ENCODE measurements around the gene ZBP1. TPM values are rescaled to one million over a fixed set of nuclear protein-coding genes. Genes with fewer than 3 reads are reported as not detected.

ZBP1 gene
- total and polyA plus RNA-seq, 11 donors: 0.15 to 1.7 (median 0.31) TPM; not detected in 6

DNA sequence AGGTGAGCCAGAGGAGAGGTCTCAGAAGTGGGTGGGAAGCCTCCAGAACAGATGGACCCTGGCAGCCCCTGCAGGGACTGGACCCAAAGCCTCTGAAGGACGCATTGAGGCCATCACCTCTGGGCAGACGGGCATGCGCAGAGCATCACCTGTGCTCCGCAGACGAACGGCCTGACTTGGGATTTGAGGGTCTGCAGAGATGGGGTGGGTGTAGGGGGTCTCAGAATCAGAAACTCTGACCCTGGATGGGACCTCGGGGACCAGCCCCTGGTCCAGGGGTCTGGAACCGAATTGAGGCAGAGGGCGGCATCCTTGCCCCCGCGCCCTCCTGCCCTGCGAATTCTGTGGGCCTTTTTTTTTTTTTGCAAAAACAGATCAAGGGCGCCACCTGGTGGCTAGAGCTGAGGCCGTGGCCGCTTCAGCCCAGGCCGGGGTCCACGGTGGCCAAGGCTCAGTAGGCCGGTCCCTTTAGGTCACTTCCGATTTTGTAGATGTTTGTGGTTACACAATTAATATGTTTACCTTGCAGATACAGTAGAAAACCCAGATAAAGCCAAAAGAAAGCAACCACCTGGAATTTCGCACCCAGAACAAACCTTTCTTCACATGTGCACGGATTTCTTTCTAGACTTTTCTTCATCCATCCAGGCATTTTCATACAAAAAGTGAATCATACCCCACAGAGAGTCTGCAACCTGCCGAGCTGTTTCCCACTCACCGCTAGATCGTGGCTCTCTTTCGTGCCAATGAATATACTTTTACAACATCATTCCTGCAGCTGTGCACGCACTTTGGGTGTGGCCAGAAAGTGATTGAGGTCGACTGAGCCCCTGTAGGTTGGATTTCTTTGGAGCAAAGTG, 25.9 kb downstream of the ZBP1 start:
- peaks cover 0 to 8% (median 5%) of the 10 kb centered on the region in 12 donors for H3K4me1 ChIP-seq
- intact Hi-C loops (cut with DNase I): loop anchor here (1.0 to 10.0 kb wide), 6 partner anchors 60 to 220 kb away; no protein-coding TSS in a partner anchor
- WGBS, 4 donors: 35 to 39% (median 37%) methylated on average over 27 of the region's 27 CpGs
- H3K9me3 ChIP-seq: no peaks in the 10 kb centered on the region
- no peaks in the 10 kb centered on the region for H3K36me3 ChIP-seq
- peaks cover 0 to 8% (median 0%) of the 10 kb centered on the region in 9 donors for H3K27me3 ChIP-seq
- peak in 2 of 4 donors; percentile 50 to 51 for ATAC-seq
- no peak overlapping the region for H3K4me3 ChIP-seq
- H3K27ac ChIP-seq: no peak overlapping the region
- no peak for TF ChIP-seq POLR2A (IDR thresholded peaks at IDR 0.05)
- TF ChIP-seq, protein P1, sequence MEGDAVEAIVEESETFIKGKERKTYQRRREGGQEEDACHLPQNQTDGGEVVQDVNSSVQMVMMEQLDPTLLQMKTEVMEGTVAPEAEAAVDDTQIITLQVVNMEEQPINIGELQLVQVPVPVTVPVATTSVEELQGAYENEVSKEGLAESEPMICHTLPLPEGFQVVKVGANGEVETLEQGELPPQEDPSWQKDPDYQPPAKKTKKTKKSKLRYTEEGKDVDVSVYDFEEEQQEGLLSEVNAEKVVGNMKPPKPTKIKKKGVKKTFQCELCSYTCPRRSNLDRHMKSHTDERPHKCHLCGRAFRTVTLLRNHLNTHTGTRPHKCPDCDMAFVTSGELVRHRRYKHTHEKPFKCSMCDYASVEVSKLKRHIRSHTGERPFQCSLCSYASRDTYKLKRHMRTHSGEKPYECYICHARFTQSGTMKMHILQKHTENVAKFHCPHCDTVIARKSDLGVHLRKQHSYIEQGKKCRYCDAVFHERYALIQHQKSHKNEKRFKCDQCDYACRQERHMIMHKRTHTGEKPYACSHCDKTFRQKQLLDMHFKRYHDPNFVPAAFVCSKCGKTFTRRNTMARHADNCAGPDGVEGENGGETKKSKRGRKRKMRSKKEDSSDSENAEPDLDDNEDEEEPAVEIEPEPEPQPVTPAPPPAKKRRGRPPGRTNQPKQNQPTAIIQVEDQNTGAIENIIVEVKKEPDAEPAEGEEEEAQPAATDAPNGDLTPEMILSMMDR (IDR thresholded peaks at IDR 0.05): peak; percentile 81 to 97 (median 86)
- DNase-seq: peak in 2 of 5 donors; percentile 52 to 61

DNA sequence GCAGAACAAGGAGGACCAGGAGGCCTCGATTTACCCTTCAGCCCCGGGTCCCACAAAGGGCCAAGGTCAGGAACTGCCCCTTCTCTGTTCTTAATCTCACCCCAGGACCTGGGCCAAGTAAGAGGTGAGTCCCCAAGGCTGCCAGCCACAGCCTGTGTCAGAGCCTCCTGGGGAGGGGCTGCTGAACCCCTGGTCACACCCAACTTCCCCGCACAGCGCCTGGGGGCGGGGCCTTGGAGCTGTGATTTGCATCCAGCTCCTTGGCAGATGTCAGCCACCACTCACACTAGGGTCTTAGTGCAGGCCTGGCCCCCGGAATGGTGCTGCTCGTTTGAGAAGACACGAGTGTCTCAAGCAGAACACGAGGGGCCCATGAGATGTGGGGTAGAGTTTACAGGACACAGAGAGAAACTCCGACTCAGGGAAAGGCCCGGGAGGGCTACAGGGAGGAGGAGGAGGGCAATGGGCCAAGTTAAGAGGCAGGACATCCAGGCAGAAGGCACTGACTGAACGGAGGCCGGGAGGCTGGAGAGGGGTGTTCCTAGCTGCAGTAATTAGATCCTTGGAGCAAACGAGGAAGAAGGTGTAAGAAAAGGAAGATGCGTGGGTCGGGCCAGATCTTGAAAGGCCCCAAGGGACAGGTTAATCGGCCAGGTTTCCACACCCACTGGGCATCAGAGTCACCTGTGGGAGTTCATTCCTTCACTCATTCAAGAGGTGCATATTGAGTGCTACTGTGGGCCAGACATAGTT, 26.9 kb downstream of the ZBP1 start:
- Histone ChIP-seq H3K4me3 (no peak overlapping the region), H3K9me3 (no peaks in the 10 kb centered on the region), H3K27ac (no peak overlapping the region), H3K27me3 (peaks cover 0 to 7% (median 0%) of the 10 kb centered on the region in 9 donors), H3K36me3 (no peaks in the 10 kb centered on the region), H3K4me1 (peaks cover 0 to 8% (median 5%) of the 10 kb centered on the region in 12 donors)
- 49 to 61% (median 56%) methylated on average over 15 to 17 of the region's 17 CpGs for WGBS, 4 donors
- TF ChIP-seq, protein P1 (IDR thresholded peaks at IDR 0.05): no peak
- no peak for TF ChIP-seq POLR2A (IDR thresholded peaks at IDR 0.05)
- ATAC-seq (no peak), DNase-seq (peak in 1 of 5 donors; percentile 22)
- intact Hi-C loops (cut with DNase I): loop anchor here in 7 of 10 donors (1.0 to 10.0 kb wide), 5 partner anchors 61 to 219 kb away; no protein-coding TSS in a partner anchor

DNA sequence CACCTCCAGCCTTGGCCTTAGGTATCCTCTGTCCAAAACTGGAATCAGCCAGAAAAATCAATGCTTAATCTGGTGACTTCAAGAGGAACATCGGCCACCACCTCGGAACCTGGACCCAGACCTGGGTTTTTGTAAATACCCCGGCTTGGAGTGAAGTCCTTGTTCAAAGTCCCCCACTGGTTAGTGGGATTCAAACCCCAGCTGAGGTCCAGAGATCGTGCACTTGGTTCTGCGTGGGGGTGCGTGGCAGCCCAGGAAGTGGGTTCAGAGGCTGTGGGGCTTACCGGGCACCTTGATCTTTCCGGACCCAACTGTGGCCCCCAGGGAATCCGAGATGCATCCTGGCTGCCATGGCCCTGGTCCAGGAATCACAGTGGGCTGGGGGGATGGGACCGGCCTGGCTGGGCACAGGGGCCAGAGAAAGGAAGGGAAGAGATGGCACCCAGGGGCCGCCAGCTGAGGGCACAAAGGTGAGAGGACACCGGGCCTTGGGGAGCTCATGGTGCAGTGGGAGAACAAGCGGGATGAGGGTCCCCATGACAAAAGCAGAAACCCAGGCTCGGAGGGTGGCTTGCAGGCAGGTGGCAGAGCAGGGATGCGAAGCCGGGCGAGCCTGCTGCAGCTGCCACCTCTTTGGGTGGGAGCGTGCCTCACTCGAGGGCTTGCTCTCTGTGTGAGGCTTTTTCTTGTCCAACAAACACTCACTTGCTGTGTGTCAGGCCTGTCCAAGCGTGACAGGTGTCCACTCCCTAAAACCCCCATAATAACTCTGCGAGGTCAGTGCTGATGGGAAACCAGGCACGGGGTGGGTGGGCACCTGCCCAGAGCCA, 27.7 kb downstream of the ZBP1 start:
- ATAC-seq (no peak), DNase-seq (peak in 1 of 5 donors; percentile 7)
- peaks cover 0 to 7% (median 0%) of the 10 kb centered on the region in 12 donors for H3K9me3 ChIP-seq
- intact Hi-C loops (cut with DNase I): loop anchor here in 7 of 10 donors (1.0 to 10.0 kb wide), 5 partner anchors 62 to 218 kb away; no protein-coding TSS in a partner anchor
- TF ChIP-seq, protein P1 (IDR thresholded peaks at IDR 0.05): no peak
- TF ChIP-seq POLR2A (IDR thresholded peaks at IDR 0.05): no peak
- no peak overlapping the region for H3K4me3 ChIP-seq
- H3K27me3 ChIP-seq: peaks cover 0 to 6% (median 0%) of the 10 kb centered on the region in 9 donors
- no peak overlapping the region for H3K27ac ChIP-seq
- WGBS, 4 donors: 81 to 88% (median 85%) methylated on average over 18 to 22 of the region's 22 CpGs
- H3K4me1 ChIP-seq: peaks cover 0 to 8% (median 5%) of the 10 kb centered on the region in 12 donors
- H3K36me3 ChIP-seq: no peaks in the 10 kb centered on the region
